RKO (cell line): Measurements from ENCODE around the gene PEAK3.

Experiments
- DNase-seq: peaks from one replicate; pipeline ENCODE4 v3.0.0-alpha.2; 2016; ENCODE audit warnings: low spot score

The PEAK3 gene

DNA sequence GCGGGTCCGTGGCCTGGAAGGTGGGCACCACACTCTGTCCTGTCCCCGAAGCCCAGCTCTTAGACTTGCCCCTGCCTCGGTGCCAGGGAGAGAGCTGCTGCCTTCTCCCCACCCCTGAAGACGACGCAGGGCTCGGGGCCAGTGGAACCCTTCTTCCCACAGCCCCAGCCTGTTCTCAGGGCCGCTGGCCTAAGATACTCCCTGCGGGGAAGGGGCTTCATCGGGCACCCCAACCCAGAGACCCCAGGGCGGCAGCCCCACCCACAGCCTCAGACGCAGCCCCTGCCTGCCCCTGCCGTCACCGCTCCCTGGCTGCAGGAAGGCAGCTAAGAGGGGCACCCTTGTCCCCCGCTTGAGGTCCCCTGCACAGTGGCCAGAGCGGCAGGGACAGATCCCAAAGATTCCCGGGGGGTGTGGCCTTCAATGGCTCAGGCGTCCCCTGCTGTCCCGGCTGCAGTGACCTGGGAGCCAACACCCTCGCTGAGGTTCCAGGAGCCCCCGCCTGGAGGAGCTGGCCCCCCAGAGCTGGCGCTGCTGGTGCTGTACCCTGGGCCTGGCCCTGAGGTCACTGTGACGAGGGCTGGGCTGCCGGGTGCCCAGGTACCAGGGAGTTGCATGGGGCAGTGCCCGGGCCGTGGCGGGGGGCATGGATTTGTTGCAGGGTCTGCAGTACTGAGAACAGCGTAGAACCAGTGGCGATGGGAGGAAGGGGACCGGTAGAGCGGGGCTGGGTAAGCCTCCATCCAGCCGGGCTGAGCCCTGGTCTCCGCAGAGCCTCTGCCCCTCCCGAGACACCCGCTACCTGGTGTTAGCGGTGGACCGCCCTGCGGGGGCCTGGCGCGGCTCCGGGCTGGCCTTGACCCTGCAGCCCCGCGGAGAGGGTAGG, 31.9 kb downstream of the PEAK3 start:
- no peak for DNase-seq

DNA sequence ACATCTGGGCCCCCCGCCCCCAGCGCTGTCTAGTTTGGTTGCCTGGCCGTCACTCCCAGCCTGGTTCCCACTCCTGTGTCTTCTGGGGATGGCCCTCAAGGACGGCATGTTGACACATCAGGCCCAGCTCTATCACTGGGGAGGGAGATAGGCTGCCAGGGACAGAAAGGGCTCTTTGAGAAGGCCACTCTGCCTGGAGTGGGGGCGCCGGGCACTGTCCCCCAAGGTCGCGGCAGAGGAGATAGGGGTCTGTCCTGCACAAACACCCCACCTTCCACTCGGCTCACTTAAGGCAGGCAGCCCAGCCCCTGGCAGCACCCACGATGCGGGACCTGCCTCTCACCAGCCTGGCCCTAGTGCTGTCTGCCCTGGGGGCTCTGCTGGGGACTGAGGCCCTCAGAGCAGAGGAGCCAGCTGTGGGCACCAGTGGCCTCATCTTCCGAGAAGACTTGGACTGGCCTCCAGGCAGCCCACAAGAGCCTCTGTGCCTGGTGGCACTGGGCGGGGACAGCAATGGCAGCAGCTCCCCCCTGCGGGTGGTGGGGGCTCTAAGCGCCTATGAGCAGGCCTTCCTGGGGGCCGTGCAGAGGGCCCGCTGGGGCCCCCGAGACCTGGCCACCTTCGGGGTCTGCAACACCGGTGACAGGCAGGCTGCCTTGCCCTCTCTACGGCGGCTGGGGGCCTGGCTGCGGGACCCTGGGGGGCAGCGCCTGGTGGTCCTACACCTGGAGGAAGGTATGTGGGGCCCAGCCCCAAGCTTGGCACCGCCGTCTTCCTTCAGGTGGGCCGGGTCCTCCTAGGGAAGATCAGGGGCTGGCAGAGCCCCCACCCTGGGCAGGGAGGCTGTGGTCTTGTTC, 32.7 kb downstream of the PEAK3 start, which contains the start of gene AMH:
TSS of gene AMH (plus strand) at position 314 of the 857 bp plus-strand sequence. CDS start at position 324, 10 bp downstream.
- DNase-seq = no peak

DNA sequence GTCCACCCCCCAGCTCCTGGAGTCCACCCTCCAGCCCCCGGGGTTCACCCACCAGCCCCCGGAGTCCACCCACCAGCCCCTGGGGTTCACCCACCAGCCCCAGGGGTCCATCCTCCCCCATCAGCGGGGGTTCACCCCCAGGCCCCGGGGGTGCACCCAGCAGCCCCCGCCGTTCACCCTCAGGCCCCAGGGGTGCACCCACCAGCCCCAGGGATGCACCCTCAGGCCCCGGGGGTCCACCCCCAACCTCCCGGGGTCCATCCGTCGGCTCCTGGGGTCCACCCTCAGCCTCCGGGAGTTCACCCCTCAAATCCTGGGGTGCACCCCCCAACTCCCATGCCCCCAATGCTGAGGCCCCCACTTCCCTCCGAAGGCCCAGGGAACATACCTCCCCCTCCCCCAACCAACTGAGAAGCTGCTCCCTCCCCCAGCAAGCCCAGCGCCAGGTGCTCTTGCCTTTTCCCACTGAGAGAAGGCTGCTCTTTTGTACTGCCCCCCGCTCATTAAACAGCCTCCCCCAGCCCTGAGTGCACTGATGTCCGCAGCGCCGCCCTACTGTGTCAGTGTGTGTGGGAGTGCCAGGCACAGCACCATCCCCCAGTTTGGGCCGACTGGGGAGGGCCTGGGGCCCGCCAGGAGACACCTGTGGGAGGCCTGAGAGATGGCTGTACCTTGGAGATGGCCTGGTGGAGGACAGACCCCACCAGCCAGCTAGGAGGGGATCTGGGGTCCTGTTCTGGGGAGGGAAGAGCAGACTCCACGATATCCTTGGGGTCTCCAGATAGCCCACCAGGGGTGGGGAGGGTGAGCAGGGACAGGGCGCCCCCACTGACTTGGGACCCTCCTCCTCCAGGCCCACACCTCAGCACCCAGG, 33.6 kb downstream of the PEAK3 start:
- DNase-seq = no peak

DNA sequence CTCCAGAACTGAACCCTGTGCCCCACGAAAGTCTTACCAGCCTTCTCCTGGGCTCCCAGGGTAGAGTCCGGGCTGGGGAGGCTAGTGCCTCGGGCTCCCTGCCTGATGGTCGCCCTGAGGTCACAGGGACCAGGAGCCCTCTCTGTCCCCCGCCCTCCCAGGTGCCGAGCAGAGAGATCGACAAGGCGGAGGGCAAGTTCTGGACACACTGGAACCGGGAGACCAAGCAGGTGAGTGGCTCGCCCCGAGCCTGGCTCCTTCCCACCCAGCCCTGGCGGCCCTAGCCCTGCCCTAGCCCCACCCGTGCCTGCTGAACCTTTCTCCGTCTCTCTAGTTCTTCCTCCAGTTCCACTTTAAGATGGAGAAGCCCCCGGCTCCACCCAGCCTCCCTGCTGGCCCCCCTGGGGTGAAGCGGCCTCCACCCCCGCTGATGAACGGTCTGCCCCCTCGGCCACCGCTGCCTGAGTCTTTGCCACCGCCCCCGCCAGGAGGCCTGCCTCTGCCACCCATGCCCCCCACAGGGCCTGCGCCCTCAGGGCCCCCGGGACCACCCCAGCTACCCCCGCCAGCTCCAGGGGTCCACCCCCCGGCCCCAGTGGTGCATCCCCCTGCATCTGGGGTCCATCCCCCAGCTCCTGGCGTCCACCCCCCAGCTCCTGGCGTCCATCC, 34.4 kb downstream of the PEAK3 start:
- no peak for DNase-seq

DNA sequence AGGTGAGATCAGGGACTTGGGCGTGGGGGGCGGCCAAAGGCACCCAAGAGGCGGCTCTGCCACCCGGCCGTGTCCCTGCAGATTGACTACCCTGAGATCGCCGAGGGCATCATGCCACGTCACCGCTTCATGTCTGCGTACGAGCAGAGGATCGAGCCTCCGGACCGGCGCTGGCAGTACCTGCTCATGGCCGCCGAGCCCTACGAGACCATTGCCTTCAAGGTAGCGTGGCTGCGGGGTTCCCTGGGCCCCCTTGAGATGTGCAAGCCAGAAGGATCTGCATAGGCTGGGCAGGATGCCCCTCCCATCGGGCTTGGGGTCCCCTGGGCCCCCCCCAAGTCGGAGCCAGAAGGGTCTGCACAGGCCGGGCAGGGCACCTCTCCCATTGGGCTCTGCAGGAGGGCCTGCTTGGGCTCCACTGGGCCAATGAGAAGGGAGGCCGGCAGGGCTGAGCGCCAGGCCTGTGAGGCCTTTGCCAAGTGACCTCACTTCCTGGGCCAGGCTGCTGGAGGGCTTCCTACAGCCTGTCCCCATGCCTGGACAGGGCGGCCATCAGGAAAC, 35.1 kb downstream of the PEAK3 start:
- peak; percentile 66 for DNase-seq

DNA sequence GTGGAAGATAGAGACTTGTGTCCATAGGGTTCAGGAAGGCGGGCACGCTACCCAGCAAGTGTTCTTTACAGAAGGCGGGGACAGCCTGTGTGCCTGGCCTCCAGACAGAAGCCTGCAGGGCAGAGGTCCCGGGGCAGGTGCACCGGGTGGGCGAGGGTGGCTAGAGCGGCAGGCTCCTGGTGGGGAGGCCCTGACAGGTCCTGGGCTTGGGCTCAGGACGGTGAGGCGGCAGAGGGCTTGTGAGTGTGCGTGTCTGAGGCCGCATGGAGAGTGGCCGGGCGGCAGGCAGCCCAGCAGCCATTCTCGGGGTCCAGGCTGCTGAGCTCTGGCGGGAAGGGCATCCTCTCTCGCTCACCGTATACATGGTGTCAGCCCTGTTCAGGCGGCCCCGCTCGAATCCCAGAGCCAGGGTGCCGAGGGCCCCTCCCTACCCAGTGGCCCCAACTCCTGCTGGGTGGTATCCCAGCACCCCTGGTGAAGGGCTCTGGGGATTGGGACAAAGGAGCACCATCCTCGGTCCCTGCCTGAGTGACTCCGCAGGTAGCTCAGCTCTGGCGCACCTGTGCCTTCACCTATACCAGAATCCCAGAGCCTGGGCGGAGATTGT, 35.9 kb downstream of the PEAK3 start:
- DNase-seq = no peak

DNA sequence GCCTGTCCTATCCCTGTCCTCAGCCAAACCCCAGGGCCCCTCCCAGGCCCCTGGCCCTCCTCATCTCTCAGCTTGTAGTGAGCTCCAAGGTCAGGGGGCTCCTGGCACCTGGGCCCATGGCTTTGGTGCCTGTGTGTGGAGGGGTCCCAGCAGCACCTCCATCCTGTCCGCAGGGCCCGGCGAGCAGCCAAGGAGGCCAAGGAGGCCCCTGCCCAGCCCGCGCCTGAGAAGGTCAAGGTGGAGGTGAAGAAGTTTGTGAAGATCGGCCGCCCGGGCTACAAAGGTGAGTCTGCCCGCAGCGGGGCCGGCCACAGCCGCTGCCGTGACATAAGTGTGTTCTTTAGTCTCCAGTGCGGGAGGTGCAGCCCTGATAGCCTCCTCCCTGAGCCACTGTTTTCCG, 36.7 kb downstream of the PEAK3 start:
- no peak for DNase-seq

DNA sequence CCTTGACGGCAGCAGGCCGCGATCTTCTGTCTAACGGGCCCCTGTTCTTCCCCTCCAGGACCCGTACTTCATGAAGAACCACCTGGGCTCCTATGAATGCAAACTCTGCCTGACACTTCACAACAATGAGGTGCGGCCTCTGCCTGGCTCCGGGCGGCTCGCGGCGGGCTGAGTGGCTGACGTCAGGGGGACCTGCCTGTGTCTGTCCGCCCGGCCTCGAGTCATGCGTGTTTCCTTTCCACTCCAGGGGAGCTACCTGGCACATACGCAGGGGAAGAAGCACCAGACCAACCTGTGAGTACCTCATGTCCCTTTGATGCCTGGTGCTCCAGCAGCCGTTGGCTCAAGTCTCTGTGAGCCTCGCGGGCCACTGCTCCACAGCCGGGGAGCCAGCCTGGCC, 37.5 kb downstream of the PEAK3 start:
- no peak for DNase-seq

DNA sequence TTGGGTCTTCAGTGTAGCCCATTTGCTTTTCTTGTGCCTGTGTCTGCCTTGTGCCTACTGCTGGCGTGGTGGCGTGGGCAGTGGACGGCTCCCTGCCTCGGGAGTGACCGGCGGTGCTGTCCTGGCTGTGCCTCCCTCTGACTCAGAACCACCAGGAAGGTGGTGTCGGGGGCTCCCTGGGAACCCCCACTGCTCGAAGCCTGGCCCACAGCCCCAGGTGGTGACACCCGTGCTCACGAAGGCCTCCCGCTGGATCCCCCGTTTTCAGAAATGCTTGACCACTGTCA, 37.9 kb downstream of the PEAK3 start:
- DNase-seq = no peak

DNA sequence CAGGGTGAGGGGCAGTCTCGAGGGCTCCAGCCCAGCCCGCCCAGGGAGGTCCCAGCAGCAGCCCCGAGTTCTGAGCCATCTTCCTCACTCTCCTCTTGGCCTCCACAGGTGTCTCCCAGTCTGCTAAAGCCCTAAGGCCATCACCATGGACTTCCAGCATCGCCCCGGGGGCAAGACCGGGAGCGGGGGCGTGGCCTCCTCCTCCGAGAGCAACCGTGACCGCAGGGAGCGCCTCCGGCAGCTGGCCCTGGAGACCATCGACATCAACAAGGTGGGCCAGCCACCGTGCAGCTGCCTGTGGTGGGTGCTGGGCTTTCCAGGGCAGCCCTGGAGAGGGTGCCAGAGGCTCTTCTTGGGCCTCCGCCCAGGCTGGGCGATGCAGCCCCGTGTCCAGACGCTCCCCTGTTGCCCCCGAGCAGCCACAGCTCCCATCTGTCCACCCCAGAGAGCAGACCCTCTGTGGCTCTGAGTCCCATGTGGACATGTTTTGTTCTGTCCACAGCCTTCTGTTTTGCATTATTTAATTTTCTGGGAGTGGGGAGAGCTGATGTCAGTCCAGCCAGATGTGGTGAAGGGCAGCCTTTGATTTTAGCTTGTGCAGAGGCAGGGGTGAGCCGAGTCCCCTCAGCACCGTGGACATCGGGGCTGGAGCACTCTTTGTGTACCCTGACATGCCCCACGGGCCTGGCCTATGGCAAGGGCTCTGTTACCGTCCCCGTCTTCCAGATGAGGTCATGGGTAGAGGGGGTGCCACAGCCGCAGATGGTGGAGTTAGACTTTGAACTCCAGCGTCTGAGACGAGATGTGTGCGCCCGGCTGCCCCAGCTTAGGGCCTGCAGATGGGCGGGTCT, 38.5 kb downstream of the PEAK3 start:
- DNase-seq = no peak

DNA sequence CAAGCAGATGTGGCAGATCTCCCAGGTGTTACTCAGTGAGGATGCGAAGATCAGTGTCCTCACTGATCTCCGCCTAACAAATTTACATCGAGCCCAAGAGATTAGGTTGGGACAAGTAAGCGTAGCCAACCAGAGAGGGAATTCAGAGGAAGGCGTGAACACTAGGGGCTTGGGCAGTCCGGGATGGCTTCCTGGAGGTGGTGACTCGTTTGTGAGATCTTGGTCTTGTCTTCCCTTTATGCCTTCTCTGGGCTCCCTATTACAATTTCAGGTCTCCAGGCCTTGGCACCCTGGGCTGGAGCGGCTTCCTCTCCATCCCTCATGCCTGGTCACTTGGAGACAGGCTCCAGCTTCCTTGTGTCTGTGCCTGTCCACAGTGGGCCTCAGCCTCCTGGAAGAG, 39.2 kb downstream of the PEAK3 start:
- DNase-seq = no peak

DNA sequence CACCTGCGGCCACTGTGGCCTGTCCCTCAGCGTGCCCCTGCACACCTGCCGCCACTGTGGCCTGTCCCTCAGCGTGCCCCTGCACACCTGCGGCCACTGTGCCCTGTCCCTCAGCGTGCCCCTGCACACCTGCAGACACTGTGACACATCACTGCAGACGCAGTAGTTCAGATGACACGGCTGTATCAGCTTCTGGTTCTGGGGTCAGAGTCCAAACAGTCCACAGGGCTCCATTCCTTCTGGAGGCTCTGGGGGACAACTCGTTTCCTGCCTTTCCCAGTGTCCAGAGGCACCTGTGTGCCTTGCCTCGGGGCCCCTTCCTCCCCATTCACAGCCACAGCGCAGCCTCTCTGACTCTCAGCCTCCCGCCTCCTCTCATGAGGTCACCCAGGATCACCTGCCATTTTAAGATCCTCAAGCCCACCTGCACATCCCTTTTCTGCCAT, 39.9 kb downstream of the PEAK3 start:
- DNase-seq = no peak

DNA sequence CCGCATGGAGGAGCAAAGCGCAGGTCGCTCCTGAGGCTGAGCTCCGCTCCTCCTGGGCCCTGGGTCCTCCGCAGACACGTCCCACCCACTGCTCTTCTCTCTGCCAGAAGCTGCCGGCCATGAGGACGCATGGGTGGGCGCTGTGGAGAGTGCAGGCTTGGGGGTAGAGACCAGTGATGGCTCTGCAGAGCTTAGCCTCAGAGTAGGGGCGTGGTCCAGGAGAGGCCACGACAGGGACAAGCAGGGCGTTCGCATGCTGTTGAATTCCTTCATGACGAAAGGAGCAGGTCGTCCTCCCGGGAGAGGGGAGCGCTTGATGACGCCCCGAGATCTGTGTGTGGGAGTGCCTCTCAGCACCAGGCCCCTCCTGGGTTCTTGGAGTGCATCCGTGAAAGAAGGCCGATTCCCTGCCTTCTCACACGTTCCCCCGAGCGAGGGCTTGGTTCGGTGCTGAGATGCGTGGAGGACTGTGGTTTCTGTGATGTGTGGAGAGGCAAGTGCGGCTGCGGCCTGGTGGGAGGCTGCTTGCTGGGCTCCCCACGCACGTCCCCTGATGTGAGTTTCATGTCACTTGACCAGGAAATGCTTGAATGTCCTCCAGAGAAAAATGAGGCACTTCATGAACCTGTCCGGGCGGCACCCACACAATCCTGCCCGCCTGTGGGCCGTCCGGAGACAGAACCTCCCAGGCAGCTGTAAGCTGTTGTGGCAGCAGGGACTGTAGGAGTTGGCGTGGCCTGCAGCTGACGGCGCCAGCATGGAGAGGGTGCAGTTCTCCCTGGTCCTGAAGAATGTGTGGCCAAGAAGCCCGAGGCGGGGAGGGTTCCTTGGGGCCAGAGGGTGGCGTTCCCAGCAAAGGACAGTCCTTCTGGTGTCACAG, 40.9 kb downstream of the PEAK3 start:
- no peak for DNase-seq

DNA sequence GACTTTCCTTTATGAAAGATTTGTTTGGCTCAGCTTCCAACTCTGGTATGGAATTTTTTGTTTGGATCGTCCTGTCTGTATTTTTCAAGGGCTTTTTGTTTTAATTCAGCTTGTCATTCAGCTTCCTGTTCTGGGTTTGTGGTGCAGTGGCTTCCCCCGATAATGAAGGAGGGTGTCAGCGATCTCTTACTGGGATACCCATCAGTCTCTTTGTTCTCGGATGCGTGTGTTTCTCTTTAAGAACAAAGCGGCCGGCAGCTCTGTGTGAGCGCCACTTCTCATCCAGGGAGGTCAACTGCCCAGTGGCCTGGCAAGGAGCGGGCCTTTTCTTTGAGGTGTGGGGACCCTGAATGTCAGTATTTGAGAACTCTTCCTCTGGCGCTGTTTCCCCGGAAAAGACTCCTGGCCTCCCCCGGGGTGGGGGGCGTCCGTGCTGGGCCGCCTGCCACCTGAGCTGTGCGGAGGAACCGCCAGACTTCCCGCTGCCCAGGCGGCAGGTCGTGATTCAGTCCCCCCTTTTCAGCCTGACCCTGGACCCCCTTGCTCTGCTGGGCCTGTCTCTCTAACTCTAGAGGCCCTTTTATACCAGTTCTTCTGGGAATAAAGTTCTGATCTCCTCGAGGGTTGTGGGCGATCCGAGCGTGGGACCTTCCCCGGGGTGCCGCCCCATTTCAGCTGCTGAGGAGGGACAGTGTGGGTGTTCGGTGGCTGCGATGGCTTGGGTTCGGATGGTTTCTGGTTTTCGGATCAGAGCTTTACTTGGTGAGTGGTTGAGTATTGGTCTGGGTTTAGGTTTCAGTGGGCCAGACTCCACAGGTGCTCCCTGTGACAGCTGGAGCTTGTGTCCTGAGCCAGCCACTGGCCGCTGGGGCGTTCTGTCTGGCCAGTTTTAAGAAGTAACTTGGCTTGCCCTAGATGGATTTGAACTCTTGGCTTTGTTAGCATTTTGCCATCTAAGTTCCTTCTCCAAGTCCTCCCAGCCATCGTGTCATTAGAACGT, 41.9 kb downstream of the PEAK3 start:
- peak; percentile 63 for DNase-seq

DNA sequence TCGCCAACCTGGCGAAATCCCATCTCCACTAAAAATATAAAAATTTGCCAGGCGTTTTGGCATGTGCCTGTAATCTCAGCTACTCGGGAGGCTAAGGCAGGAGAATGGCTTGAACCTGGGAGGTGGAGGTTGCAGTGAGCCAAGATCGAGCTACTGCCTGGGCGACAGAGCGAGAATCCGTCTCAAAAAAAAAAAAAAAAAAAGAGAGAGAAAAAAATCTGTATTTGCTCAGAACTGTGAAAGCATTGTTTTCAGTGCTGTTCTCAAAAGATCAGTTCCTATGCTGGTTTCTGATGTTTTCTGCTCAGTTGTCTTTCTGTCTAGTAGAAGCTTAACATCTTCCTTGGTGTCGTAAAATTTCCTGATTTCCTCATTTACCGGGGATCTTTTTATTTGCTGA, 42.8 kb downstream of the PEAK3 start:
- DNase-seq = no peak

DNA sequence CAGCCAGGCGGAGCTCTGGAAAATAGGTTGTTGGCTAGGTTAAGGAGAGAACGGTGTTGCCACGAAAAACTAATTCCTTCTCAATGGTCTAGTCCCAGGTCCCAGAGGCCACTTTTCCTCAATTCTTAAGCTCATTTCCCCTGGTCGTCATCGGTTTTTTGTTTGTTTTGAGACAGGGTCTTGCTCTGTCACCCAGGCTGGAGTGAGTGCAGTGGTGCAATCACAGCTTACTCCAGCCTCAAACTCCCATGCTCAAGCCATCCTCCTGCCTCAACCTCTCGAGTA, 44.2 kb downstream of the PEAK3 start:
- DNase-seq = no peak

DNA sequence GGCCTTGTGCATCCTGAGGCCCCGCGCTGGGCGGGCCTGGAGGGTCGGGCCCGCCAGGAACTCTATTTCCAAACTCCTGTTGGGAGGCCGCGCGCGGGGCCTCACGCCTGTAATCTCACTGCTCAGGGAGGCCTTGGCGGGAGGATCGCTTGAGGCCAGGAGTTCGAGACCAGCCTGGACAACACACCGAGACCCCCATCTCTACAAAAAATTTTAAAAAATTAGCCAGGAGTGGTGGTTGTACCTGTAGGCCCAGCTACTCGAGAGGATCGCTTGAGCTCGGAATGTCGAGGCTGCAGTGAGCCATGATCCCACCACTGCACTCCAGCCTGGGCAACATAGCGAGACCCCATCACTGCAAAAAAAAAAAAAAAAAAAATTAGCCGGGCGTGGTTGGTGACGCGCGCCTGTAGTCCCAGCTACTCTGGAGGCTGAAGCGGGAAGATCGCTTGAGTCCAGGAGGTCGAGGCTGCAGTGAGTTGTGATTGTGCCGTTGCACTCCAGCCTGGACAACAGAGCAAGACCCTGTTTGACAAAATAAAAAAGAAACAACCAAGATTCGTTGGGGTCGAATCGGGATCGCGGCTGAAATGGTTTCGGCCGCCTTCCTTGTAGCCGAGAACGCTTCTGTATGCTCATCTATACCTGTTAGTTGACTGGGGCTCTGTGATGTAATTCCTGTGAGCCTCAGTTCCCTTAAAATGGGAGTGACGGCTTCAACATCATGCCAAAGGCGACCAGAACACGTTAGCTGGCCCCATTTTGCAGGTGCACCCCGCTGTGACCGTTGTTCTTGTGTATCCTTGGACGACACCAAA, 44.7 kb downstream of the PEAK3 start:
- DNase-seq = peak; percentile 51
